Cardiac fibroblast (primary cell): Measurements from ENCODE around the gene HSPA9.
A peak's percentile ranks its signal among the peaks of the same experiment; 100 is the strongest.

Source experiments
- DNase-seq, 2 donors: peaks; one replicate each; pipeline versions ENCODE4 v3.0.0 to v3.0.0-alpha.2; 2010; ENCODE audit warnings: low read depth in 2 of 2
- H3K4me3 ChIP-seq, 2 donors: replicated peaks in 1 of 2; 1 replicate in 1 of 2; 2 replicates in 1 of 2; pipeline ENCODE4 v1.5.1; 2011; ENCODE audit warnings: low read depth in 2 of 2, low read length in 2 of 2, mild to moderate bottlenecking in 2 of 2, moderate library complexity in 1 of 2
- CTCF ChIP-seq: IDR thresholded peaks from one replicate; pipeline ENCODE4 v1.5.1; 2011; ENCODE audit warnings: low read depth, mild to moderate bottlenecking, low read length, inconsistent platforms

Gene HSPA9

GRCh38 chr5:138542180-138542955 is 32.8 kb downstream of the HSPA9 start:
- no peak for TF ChIP-seq CTCF
- peak in 1 of 2 donors; percentile 15 for DNase-seq
- H3K4me3 ChIP-seq: peak overlapping the region; percentile 99

- peak in 1 of 2 donors; percentile 37 for DNase-seq
- no peak for TF ChIP-seq CTCF
- peak overlapping the region; percentile 99 for H3K4me3 ChIP-seq
These were observed 33.6 kb downstream of the HSPA9 start for GRCh38 chr5:138541511-138542179.

GRCh38 chr5:138539791-138540190 is 35.4 kb downstream of the HSPA9 start:
- H3K4me3 ChIP-seq: no peak overlapping the region
- DNase-seq: no peak
- no peak for TF ChIP-seq CTCF

- H3K4me3 ChIP-seq: no peak overlapping the region
- no peak for TF ChIP-seq CTCF
- DNase-seq: no peak
These were observed 36.1 kb downstream of the HSPA9 start for GRCh38 chr5:138538943-138539627.

- no peak overlapping the region for H3K4me3 ChIP-seq
These were observed 38.4 kb downstream of the HSPA9 start for GRCh38 chr5:138536665-138537315.

More at GRCh38 chr5:138536665-138537315, 38.4 kb downstream of the HSPA9 start:
- peak; percentile 23 to 35 for DNase-seq
- peak; percentile 54 for TF ChIP-seq CTCF
